ENCODE results near the gene HS3ST3B1.
A peak's percentile ranks its signal among the peaks of the same experiment; 100 is the strongest.

The HS3ST3B1 gene

DNA sequence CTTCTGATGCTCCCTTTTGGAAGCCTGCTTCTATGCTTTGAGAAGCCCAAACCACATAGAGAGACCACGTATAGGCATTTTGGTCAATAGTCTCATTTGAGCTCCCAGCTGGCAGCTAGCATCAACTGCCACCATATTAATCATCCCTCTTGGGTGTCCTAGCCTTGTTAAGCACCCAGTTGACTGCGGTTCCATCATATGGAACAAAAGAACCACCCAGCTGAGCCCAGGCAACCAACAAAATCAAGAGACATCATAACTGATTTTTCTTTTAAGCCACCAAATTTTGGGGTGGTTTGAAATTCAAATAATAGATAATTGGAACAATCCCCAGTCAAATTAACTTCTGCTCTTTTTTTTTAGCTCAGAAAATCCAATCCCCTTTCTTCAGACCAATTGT, 53.9 kb downstream of the HS3ST3B1 start:
- Histone ChIP-seq H3K27me3 (ENCODE audit: control insufficient read depth, insufficient read depth, low read length) (no peaks in the 10 kb centered on the region; the same call in 1 of the 2 replicates), H3K4me3 (ENCODE audit: low read length) (no peak overlapping the region), H3K27ac (ENCODE audit: low read length) (no peak overlapping the region), H3K36me3 (ENCODE audit: control insufficient read depth, insufficient read depth, low read length) (peaks cover 2% of the 10 kb centered on the region; the same call in 1 of the 2 replicates), H3K4me1 (ENCODE audit: control insufficient read depth, insufficient read depth, low read length) (peaks cover 3% of the 10 kb centered on the region), H3K9me3 (ENCODE audit: control insufficient read depth, insufficient read depth, low read length) (peaks cover 2% of the 10 kb centered on the region; the same call in 1 of the 2 replicates)
- DNase-seq (ENCODE audit: low read depth, low spot score): no peak
- WGBS (ENCODE audit: insufficient coverage, insufficient read length): no CpG with 5 or more reads among the region's 2 CpGs

DNA sequence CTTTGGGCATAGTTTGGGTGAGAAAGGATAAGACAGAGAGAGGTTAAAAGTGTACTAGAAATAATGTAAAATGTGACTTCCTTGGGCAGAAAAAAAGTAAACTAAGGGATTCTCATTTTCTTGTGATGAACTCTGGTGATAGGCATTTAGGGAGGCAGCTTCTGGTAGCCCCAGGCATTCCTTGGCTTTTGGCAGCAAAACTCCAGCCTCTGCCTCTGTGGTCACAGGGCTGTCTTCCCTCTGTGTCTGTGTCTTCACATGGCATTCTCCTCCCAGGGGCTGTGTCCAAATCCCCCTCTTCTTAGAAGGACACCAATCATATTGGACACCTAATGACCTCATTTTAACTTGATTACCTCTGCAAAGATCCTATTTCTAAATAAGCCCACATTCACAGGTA, 54.7 kb downstream of the HS3ST3B1 start:
- DNase-seq (ENCODE audit: low read depth, low spot score): no peak
- Histone ChIP-seq H3K27me3 (ENCODE audit: control insufficient read depth, insufficient read depth, low read length) (no peaks in the 10 kb centered on the region; the same call in 1 of the 2 replicates), H3K9me3 (ENCODE audit: control insufficient read depth, insufficient read depth, low read length) (peaks cover 2% of the 10 kb centered on the region; the same call in 1 of the 2 replicates), H3K4me3 (ENCODE audit: low read length) (no peak overlapping the region), H3K27ac (ENCODE audit: low read length) (peak overlapping the region; percentile 6), H3K36me3 (ENCODE audit: control insufficient read depth, insufficient read depth, low read length) (peaks cover 2% of the 10 kb centered on the region; the same call in 1 of the 2 replicates), H3K4me1 (ENCODE audit: control insufficient read depth, insufficient read depth, low read length) (peaks cover 3% of the 10 kb centered on the region)

DNA sequence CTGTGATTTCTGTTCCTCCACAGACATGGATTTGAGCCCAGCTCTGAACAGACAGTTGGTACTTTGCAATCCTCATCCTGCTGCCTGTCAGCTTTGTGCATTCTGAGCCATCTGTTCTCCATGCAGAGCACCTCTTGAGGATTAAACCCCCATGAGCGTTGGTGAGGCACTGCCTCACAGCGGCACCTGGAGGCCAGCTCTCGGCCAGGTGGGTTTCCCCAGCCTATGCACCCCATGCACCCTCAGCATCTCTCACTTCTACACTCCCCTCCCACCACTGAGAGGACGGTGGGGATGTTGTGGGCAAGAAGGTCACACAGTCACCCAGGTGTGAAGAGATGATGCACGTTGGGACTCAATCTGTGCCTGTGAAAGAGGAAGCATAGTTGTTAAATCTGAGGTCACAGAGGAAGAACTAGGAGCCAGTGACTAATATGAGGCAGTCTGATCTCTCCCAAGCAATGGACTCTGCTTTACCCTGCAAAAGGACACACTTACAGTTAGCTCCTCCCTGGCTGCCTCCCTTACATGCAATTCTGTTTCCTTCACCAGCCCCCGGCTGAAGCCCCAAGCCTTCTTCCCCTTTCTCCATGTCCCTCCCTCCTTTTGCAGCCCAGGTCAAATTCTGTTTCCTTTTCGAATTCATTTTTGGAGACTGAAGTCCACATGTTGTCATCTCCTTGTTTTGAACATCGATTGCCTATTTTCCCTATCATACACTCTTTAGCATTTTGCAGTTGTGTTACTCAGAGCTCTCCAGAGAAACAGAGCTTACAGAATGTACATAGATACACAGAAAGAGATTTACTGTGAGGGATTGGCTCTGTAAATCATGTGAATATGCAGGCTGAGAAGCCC, 58.5 kb downstream of the HS3ST3B1 start:
- Histone ChIP-seq H3K9me3 (ENCODE audit: control insufficient read depth, insufficient read depth, low read length) (peaks cover 1% of the 10 kb centered on the region; the same call in 1 of the 2 replicates), H3K27me3 (ENCODE audit: control insufficient read depth, insufficient read depth, low read length) (no peaks in the 10 kb centered on the region), H3K4me3 (ENCODE audit: low read length) (no peak overlapping the region), H3K27ac (ENCODE audit: low read length) (no peak overlapping the region), H3K4me1 (ENCODE audit: control insufficient read depth, insufficient read depth, low read length) (peaks cover 3% of the 10 kb centered on the region), H3K36me3 (ENCODE audit: control insufficient read depth, insufficient read depth, low read length) (peaks cover 2% of the 10 kb centered on the region; the same call in 1 of the 2 replicates)
- no CpG with 5 or more reads among the region's 8 CpGs for WGBS (ENCODE audit: insufficient coverage, insufficient read length)
- DNase-seq (ENCODE audit: low read depth, low spot score): no peak

DNA sequence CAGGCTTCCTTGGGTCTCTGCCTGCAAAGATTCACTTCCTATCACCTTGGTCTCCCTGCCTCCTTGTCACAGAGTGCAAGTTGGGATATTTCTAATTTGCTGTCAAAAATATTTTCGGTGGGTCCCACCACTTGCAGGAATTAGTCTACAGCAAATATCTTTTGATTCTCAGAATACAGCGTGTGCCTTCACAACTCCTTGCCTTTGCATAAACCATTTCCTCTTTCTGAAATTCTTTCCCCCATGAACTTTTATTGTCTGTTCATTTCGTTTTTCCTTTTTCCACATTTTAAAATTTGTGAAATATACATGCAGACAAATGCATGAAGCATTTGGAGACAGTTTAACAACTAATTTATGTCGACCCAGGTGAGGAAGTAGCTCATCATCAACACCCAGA, 60.0 kb downstream of the HS3ST3B1 start:
- DNase-seq (ENCODE audit: low read depth, low spot score): no peak
- Histone ChIP-seq H3K27me3 (ENCODE audit: control insufficient read depth, insufficient read depth, low read length) (no peaks in the 10 kb centered on the region), H3K27ac (ENCODE audit: low read length) (no peak overlapping the region), H3K36me3 (ENCODE audit: control insufficient read depth, insufficient read depth, low read length) (no peaks in the 10 kb centered on the region), H3K9me3 (ENCODE audit: control insufficient read depth, insufficient read depth, low read length) (no peaks in the 10 kb centered on the region), H3K4me3 (ENCODE audit: low read length) (no peak overlapping the region), H3K4me1 (ENCODE audit: control insufficient read depth, insufficient read depth, low read length) (no peaks in the 10 kb centered on the region)
- no CpG with 5 or more reads among the region's 4 CpGs for WGBS (ENCODE audit: insufficient coverage, insufficient read length)

DNA sequence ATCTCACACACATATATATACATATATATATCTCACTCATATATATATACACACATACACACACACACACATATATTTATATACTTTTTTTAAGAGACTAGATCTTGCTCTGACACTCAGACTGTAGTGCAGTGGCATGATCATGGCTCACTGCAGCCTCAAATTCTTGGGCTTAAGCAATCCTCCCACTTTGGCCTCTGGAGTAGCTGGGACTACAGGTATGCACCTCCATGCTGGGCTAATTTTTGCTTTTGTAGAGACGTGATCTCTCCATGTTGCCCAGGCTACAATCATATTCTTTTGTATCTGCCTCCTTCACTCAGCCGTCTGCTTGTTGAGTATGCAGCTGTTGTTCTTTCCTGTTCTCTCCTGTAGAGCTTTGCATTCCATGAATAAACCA, 60.6 kb downstream of the HS3ST3B1 start:
- Histone ChIP-seq H3K4me1 (ENCODE audit: control insufficient read depth, insufficient read depth, low read length) (no peaks in the 10 kb centered on the region), H3K36me3 (ENCODE audit: control insufficient read depth, insufficient read depth, low read length) (no peaks in the 10 kb centered on the region)
- DNase-seq (ENCODE audit: low read depth, low spot score): no peak

DNA sequence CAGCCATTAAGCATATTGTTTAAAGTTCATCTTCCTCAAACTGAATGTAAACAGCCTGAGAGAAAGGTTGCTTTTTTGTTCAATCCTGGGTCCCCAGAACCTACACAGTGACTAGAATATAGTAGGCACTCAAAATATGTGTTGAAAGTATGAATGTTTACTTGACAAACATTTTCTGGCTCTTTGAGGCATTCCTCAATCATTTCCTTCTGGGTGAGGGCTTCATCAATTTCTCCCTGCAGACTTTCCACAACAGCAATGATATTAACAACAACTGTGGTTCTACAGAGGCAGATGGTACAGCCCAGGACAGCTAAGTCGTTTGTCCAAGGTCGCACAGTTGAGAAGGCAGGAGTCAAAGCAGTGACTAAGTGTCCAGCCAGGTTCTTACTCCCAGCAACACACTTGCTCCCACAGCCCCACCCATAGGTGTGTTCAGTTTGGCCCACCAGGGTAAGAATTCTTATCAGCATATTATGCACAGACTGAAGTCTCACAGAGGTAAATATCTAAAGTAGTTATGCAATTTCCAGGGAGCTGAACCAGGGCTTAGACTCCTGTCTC, 61.1 kb downstream of the HS3ST3B1 start:
- Histone ChIP-seq H3K27me3 (ENCODE audit: control insufficient read depth, insufficient read depth, low read length) (no peaks in the 10 kb centered on the region), H3K9me3 (ENCODE audit: control insufficient read depth, insufficient read depth, low read length) (no peaks in the 10 kb centered on the region), H3K27ac (ENCODE audit: low read length) (no peak overlapping the region), H3K36me3 (ENCODE audit: control insufficient read depth, insufficient read depth, low read length) (no peaks in the 10 kb centered on the region), H3K4me3 (ENCODE audit: low read length) (no peak overlapping the region), H3K4me1 (ENCODE audit: control insufficient read depth, insufficient read depth, low read length) (no peaks in the 10 kb centered on the region)
- WGBS (ENCODE audit: insufficient coverage, insufficient read length): no CpG with 5 or more reads among the region's 2 CpGs
- no peak for DNase-seq (ENCODE audit: low read depth, low spot score)

More for the DNA sequence above, 60.6 kb downstream of the HS3ST3B1 start:
- Histone ChIP-seq H3K9me3 (ENCODE audit: control insufficient read depth, insufficient read depth, low read length) (no peaks in the 10 kb centered on the region), H3K27ac (ENCODE audit: low read length) (no peak overlapping the region), H3K4me3 (ENCODE audit: low read length) (no peak overlapping the region), H3K27me3 (ENCODE audit: control insufficient read depth, insufficient read depth, low read length) (no peaks in the 10 kb centered on the region)
- no CpG with 5 or more reads among the region's 2 CpGs for WGBS (ENCODE audit: insufficient coverage, insufficient read length)

DNA sequence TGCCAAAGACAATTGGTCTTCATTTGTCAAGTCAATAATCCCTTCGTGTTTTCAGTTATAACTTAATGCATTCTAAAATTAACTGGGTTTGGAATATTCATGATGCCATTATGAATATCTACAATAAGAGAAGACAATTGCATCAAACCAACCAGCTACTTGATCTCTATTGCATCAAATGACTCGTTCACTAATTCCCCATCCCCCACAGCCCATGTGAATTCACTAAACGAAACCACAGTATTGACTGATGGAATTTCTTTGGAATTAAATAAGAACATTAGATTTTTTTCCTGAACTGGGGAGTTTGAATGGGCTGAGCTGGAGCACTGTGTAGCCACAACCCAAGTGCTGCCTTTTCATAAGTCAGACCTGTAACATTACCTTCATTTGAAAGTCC, 65.3 kb downstream of the HS3ST3B1 start:
- WGBS (ENCODE audit: insufficient coverage, insufficient read length): no CpG with 5 or more reads among the region's 3 CpGs
- no peaks in the 10 kb centered on the region for H3K27me3 ChIP-seq (ENCODE audit: control insufficient read depth, insufficient read depth, low read length)
- no peaks in the 10 kb centered on the region for H3K9me3 ChIP-seq (ENCODE audit: control insufficient read depth, insufficient read depth, low read length)
- no peak for DNase-seq (ENCODE audit: low read depth, low spot score)
- H3K4me3 ChIP-seq (ENCODE audit: low read length): no peak overlapping the region
- no peaks in the 10 kb centered on the region for H3K4me1 ChIP-seq (ENCODE audit: control insufficient read depth, insufficient read depth, low read length)
- H3K36me3 ChIP-seq (ENCODE audit: control insufficient read depth, insufficient read depth, low read length): no peaks in the 10 kb centered on the region
- H3K27ac ChIP-seq (ENCODE audit: low read length): no peak overlapping the region

DNA sequence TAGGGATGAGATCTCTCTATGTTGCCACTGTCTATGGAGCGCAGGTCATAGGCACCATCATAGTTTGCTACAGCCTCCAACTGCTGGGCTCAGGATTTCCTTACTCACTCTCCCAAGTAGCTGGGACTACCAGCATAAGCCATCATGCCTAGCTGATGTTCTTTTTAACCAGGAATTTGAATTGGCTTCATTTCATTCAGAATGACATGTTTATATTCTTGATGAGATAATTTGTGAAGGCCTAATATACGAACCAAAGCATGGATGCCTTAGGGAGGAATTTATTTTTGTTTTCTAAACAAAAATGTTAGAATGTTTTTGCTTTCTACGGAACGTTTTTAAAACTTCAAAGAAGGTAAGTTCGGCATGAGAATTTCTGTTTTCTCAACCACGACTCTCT, 71.6 kb downstream of the HS3ST3B1 start:
- H3K9me3 ChIP-seq (ENCODE audit: control insufficient read depth, insufficient read depth, low read length): no peaks in the 10 kb centered on the region
- H3K4me3 ChIP-seq (ENCODE audit: low read length): no peak overlapping the region
- no peaks in the 10 kb centered on the region for H3K27me3 ChIP-seq (ENCODE audit: control insufficient read depth, insufficient read depth, low read length)
- no CpG with 5 or more reads among the region's 6 CpGs for WGBS (ENCODE audit: insufficient coverage, insufficient read length)
- no peak for DNase-seq (ENCODE audit: low read depth, low spot score)
- peaks cover 4% of the 10 kb centered on the region for H3K4me1 ChIP-seq (ENCODE audit: control insufficient read depth, insufficient read depth, low read length)
- H3K36me3 ChIP-seq (ENCODE audit: control insufficient read depth, insufficient read depth, low read length): no peaks in the 10 kb centered on the region
- no peak overlapping the region for H3K27ac ChIP-seq (ENCODE audit: low read length)

DNA sequence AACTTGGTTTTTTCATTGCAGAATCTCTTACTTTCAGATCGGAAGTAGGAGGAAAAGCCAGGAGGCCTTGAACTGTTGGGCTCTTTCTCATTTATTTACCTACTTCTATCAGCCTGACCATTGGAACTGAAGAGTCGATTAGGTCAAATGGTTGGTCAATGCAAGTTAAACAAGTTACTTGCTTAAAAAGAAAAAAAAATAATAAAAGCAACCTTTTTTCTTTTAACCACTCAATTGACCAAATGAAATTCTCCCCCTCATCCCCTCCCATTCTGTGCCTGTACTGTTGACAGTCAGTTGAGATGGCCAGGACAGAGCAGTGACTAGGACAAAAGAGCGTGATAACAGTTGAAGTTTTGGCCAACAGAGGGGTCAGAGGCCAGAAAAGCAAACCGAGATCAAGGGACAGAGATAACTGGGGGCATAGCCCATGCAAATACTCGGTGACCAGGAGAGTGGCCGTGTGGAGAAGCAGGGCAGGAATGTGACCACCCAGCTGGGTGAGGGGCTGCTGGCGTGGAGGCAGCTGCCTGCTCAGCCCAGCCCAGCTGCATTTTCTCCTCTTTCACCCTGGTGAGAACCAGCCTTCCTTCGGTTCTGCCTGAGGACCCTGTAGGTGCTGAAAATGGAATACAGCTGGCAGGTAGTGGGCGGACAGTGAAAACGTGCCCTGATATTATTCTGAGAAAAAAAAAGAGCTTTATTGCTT, 72.2 kb downstream of the HS3ST3B1 start:
- no CpG with 5 or more reads among the region's 10 CpGs for WGBS (ENCODE audit: insufficient coverage, insufficient read length)
- Histone ChIP-seq H3K4me3 (ENCODE audit: low read length) (no peak overlapping the region), H3K4me1 (ENCODE audit: control insufficient read depth, insufficient read depth, low read length) (peaks cover 4% of the 10 kb centered on the region), H3K27ac (ENCODE audit: low read length) (no peak overlapping the region), H3K36me3 (ENCODE audit: control insufficient read depth, insufficient read depth, low read length) (no peaks in the 10 kb centered on the region), H3K9me3 (ENCODE audit: control insufficient read depth, insufficient read depth, low read length) (no peaks in the 10 kb centered on the region), H3K27me3 (ENCODE audit: control insufficient read depth, insufficient read depth, low read length) (no peaks in the 10 kb centered on the region)
- no peak for DNase-seq (ENCODE audit: low read depth, low spot score)

DNA sequence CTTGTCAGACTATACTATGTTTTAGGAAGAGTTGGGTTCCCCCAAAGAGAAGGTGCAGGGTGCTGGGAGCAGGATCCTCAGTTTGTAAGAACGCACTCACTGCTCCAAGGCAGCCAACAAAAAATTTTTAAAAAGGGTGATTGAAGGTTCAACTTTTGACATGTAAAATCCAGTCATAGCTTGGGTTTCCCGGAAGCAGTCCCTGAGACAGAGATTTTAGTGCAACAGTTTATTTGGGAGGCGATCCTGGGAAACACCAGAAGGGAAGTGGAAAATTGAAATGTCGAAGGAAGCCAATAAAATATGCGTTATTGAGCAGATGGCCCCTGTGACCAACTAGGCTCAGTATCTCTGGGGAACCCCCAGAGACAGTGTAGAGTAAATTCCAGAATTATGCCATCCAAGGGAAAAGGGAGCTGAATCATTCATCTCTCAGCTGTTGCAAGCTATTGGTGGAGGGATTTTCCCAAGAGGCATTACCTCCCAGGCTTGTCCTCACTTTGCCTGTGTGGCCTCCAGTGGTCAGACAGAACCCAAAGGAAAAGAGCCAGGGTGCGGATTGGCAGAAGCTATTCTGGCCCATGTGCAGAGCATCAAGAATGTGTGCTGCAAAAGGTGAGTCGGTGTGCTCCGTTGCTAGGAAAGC, 72.9 kb downstream of the HS3ST3B1 start:
- H3K27me3 ChIP-seq (ENCODE audit: control insufficient read depth, insufficient read depth, low read length): no peaks in the 10 kb centered on the region
- H3K27ac ChIP-seq (ENCODE audit: low read length): no peak overlapping the region
- no peaks in the 10 kb centered on the region for H3K9me3 ChIP-seq (ENCODE audit: control insufficient read depth, insufficient read depth, low read length)
- H3K36me3 ChIP-seq (ENCODE audit: control insufficient read depth, insufficient read depth, low read length): no peaks in the 10 kb centered on the region
- DNase-seq (ENCODE audit: low read depth, low spot score): no peak
- no CpG with 5 or more reads among the region's 8 CpGs for WGBS (ENCODE audit: insufficient coverage, insufficient read length)
- H3K4me1 ChIP-seq (ENCODE audit: control insufficient read depth, insufficient read depth, low read length): peaks cover 4% of the 10 kb centered on the region
- no peak overlapping the region for H3K4me3 ChIP-seq (ENCODE audit: low read length)

All from iPS DF 6.9 (cell line).